Mucosa of descending colon (tissue), 3 donors: ENCODE measurements around the gene EGFL8. TPM values are rescaled to one million over a fixed set of nuclear protein-coding genes. Genes with fewer than 3 reads are reported as not detected.
A peak's percentile ranks its signal among the peaks of the same experiment; 100 is the strongest.

ENCODE experiments used
- ATAC-seq: fragments of 200-7000 bp; cut with Tn5 transposase; one replicate; pipeline ENCODE4 v1.9.1; 2020; ENCODE audit warnings: mild to moderate bottlenecking, moderate library complexity
- DNase-seq, 3 donors: peaks; one replicate each; pipeline ENCODE4 v3.0.0-alpha.2; 2020
- H3K36me3 ChIP-seq: fragments of 200-600 bp; one replicate; pipeline ENCODE4 v1.8.0; 2021; ENCODE audit warnings: low read depth, mild to moderate bottlenecking
- H3K4me1 ChIP-seq: fragments of 200-600 bp; one replicate; pipeline ENCODE4 v1.8.0; 2021; ENCODE audit warnings: low read depth, mild to moderate bottlenecking
- H3K4me3 ChIP-seq: fragments of 200-600 bp; one replicate; pipeline ENCODE4 v1.8.0; 2021; ENCODE audit warnings: mild to moderate bottlenecking
- H3K9me3 ChIP-seq: fragments of 200-600 bp; one replicate; pipeline ENCODE4 v1.8.0; 2021; ENCODE audit warnings: mild to moderate bottlenecking
- intact Hi-C, 2 donors: fragments of 100-400 bp; cut with DNase I in 1 of 2; cut with micrococcal nuclease in 1 of 2; formaldehyde crosslinking; loops; one replicate each; pipeline versions ENCODE4 v1.11.0 to v1.11.1; 2022; cut with DNase I, micrococcal nuclease
- total RNA-seq, 3 donors: library from RNA; stranded (reverse); fragmentation: NEBNext Ultra II Directional in 2 of 3; extraction: Animal tissue kit (Norgen Biotek cat#: 25700) in 2 of 3; gene quantifications; one replicate each; pipeline versions ENCODE4 v1.2.1 to v1.2.4, GENCODE V29; 2021 to 2023
- TF ChIP-seq, protein P1 (sequence below): fragments of 200-600 bp; IDR thresholded peaks from one replicate; pipeline ENCODE4 v1.8.0; 2022; ENCODE audit warnings: antibody characterized with exemption, mild to moderate bottlenecking
- donor health status: DM: no; HTN: no; CAD: no; lungs with moderate emphysema.
- donor health status: DM: no; HTN: no; CAD: no.
- donor health status: DM: no; HTN: yes; CAD: no.

Gene EGFL8
- total RNA-seq, 3 donors from 2014 or later = 16.9 to 32.1 (median 21.5) TPM

DNA sequence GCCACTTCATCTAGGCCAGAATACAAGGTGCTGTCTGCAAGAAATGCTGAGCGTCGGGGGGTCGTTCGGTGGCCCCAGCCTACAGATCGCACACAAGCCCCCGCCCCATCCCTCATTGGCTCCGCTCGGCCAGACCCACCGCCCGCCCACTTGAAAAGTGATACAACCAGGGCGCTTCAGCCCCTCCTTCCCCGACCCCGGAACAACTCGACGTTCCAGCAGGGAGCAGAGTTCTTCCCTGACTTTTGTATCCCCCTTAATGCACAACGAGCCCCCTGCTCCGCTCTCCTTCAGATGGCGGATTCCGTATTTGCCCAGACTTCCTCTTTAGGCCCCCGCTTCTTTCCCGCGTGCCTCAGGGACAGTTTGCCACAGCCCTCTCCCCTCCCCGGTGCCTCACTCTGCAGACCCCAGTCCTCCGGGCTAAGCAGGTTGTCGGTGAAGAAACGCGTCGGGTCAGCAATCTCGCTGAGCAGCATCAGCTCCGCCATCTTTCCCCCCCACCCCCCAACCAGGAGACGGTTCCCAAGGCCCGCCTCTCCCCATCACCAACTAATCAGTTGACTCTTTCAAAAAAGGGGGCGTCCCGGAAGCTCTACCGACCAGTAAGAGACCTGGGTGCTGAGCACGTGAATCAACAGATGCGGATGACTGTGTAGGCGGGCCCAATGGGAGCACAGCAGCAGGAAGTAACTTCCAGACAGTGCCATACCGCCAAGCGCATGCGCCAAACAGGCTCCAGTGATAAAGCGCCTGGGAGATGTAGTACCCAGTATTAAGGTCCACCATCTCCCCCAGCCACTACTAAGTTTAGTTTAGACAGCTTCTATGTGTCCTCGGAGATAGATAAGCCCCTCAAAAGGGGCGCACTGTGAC, 36.4 kb upstream of the EGFL8 start, which contains the start of gene ATF6B:
TSS of gene ATF6B (minus strand) at position 530 of the 876 bp plus-strand sequence. CDS start at position 491, 39 bp downstream.
- DNase-seq (peak; percentile 95 to 99 (median 98)), ATAC-seq (peak; percentile 92)
- no peaks in the 10 kb centered on the region for H3K9me3 ChIP-seq
- no peaks in the 10 kb centered on the region for H3K36me3 ChIP-seq
- peaks cover 25% of the 10 kb centered on the region for H3K4me1 ChIP-seq
- intact Hi-C loops = no loop called here
- peak within 1 kb of the TSS; percentile 80 for H3K4me3 ChIP-seq
- TF ChIP-seq, protein P1, sequence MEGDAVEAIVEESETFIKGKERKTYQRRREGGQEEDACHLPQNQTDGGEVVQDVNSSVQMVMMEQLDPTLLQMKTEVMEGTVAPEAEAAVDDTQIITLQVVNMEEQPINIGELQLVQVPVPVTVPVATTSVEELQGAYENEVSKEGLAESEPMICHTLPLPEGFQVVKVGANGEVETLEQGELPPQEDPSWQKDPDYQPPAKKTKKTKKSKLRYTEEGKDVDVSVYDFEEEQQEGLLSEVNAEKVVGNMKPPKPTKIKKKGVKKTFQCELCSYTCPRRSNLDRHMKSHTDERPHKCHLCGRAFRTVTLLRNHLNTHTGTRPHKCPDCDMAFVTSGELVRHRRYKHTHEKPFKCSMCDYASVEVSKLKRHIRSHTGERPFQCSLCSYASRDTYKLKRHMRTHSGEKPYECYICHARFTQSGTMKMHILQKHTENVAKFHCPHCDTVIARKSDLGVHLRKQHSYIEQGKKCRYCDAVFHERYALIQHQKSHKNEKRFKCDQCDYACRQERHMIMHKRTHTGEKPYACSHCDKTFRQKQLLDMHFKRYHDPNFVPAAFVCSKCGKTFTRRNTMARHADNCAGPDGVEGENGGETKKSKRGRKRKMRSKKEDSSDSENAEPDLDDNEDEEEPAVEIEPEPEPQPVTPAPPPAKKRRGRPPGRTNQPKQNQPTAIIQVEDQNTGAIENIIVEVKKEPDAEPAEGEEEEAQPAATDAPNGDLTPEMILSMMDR = no peak

DNA sequence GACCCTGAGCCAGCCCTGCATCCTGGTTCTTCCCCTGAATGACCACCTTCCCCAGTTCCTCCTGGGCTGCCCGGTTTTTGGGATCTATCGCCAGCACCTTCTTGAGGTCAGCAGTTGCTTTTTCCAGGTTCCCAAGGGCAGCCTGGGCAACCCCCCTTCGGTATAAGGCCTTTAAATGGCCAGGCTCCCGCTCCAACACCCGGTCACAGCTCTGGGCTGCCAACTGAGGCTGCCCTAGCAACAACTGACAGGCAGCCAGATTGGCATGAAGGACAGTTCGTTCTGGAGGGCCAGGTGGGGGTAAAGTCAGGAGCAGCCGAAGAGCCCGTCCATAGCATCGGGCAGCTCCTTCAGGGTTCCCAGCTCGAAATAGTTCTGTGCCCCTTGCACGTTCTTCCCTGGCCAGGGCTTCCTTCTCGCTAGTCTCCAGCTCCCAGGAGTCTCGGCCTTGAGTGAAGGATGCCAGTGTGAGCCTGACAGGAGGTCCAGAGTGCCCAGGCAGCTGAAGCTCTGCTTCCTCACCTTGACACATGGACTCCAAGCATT, 35.6 kb upstream of the EGFL8 start:
- Histone ChIP-seq H3K4me1 (peaks cover 25% of the 10 kb centered on the region), H3K36me3 (no peaks in the 10 kb centered on the region), H3K9me3 (no peaks in the 10 kb centered on the region), H3K4me3 (no peak overlapping the region)
- intact Hi-C loops = no loop called here
- no peak for ATAC-seq
- peak in 2 of 3 donors; percentile 41 to 59 for DNase-seq
- TF ChIP-seq, protein P1 = no peak

DNA sequence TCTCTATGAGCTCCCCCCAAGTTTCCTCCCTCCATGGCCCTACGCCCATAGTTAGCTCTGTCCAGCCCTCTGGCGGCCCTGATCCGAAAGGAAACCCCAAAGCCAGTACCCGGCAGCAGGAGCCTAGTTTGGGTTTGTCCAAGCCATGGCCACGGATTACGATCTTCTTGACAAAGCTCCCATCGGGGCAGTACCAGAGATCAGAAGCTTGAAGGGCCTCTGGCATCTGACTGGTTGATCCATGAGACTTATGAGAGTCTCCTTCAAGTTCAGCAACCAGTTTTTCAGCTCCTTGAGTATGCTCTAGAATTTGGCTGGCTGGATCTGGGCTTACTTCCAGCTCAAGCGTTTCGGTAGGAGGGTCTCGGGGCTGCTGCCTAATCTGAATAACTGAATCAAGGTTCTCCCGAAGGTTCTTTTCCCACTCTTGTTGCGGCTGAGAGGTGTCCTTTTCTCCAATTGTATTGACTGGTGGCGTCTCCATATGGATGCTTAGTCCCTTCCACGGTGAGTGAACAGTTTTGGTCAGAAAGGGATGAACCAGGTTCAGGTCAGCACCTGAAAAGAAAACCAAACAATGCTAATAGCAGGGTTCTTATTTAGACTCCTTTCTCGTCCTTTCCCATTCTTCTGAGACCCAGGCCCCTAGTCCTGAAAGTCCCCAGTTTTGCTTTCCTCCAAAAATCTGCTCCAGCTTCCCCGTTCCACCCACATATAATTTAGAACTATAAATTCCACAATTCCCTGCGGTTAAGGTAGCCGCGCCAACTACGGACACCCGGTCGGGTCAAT, 34.9 kb upstream of the EGFL8 start:
- Histone ChIP-seq H3K4me3 (peak overlapping the region; percentile 5), H3K9me3 (no peaks in the 10 kb centered on the region), H3K36me3 (no peaks in the 10 kb centered on the region), H3K4me1 (peaks cover 25% of the 10 kb centered on the region)
- DNase-seq (peak in 1 of 3 donors; percentile 46), ATAC-seq (peak; percentile 66)
- TF ChIP-seq, protein P1 = no peak
- intact Hi-C loops = no loop called here

DNA sequence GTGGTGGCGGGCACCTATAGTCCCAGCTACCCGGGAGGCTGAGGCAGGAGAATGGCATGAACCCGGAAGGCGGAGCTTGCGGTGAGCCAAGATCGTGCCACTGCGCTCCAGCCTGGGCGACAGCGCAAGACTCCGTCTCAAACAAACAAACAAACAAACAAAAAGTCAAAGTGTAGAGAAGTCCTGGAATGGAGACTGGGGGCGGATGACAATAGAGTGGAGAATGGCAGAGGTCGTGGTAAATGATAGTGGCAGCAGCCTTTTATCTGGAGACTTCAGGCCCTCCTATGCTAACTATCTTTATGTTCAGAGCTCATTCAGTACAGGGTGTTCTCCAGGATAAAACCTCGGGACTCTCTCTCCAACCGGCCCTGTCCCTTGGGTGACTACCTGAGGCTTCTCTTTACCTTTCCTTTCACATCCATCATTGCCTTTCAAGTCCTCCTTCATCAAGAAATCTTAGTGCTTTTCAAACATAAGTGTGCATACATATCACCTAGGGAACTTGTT, 32.9 kb upstream of the EGFL8 start:
- Histone ChIP-seq H3K36me3 (no peaks in the 10 kb centered on the region), H3K9me3 (no peaks in the 10 kb centered on the region), H3K4me1 (peaks cover 22% of the 10 kb centered on the region), H3K4me3 (no peak overlapping the region)
- TF ChIP-seq, protein P1 = no peak
- ATAC-seq (no peak), DNase-seq (no peak)
- intact Hi-C loops = no loop called here

DNA sequence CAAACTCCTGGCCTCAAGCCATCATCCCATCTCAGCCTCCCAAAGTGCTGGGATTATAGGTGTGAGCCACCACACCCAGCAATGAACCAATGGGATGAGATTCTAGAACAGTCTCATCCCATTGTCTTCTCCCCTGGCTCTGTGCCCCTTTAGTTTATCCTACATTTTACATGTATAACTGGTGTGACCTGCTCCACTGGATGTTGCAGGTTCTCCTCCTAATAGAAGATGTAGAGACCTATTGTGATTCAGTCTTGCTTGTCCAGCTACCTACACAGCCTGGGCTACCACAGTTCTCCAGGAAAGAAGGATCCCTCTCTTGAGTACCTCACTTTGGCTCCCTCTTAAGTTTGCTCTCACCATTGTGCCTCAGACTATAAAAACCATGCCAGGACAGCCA, 32.3 kb upstream of the EGFL8 start:
- no peaks in the 10 kb centered on the region for H3K36me3 ChIP-seq
- TF ChIP-seq, protein P1 = no peak
- no peak for ATAC-seq
- no peaks in the 10 kb centered on the region for H3K9me3 ChIP-seq
- peaks cover 16% of the 10 kb centered on the region for H3K4me1 ChIP-seq
- no peak for DNase-seq
- H3K4me3 ChIP-seq = no peak overlapping the region
- intact Hi-C loops = no loop called here
